ENCODE measurements around the gene CSMD2.

- TF ChIP-seq CTCF (IDR thresholded peaks at IDR 0.05): no peak
- no peak for TF ChIP-seq TAF1 (IDR thresholded peaks at IDR 0.05; ENCODE audit: borderline replicate concordance, low read depth, low read length)
- TF ChIP-seq RAD21 (IDR thresholded peaks at IDR 0.05; ENCODE audit: low read length): no peak
- TF ChIP-seq NRF1 (IDR thresholded peaks at IDR 0.05; ENCODE audit: low read depth, low read length): no peak
- TF ChIP-seq POLR2AphosphoS5 (IDR thresholded peaks at IDR 0.05; ENCODE audit: low read depth, low read length): no peak
- TF ChIP-seq EZH2phosphoT487 (IDR thresholded peaks at IDR 0.05; ENCODE audit: borderline replicate concordance, low read depth): no peak
- TF ChIP-seq PBX3 (IDR thresholded peaks at IDR 0.05): no peak
Measured at GRCh38 chr1:33466159-33466558, 698.9 kb downstream of the CSMD2 start.
